IMR-90 (cell line): ENCODE data around the gene HS2ST1. TPM values are rescaled to one million over a fixed set of nuclear protein-coding genes. Genes with fewer than 3 reads are reported as not detected.

Experiments used
- ATAC-seq: fragments of 200-7000 bp; cut with Tn5 transposase; 2 replicates; pipeline ENCODE4 v1.9.1; 2020; ENCODE audit warnings: low read depth, mild to moderate bottlenecking, moderate library complexity
- BruUV-seq: library from RNA; stranded (reverse); fragments of 400-500 nt; replicated peaks from 2 replicates; lab custom pipeline; 2021; lab: Mats Ljungman, UMichigan
- CTCF ChIA-PET: fragments of 300-600 bp; formaldehyde crosslinking; extraction: SDS; loops from one replicate; lab custom pipeline; 2021; ENCODE audit warnings: antibody characterized with exemption; lab: Yijun Ruan, JAX
- POLR2A ChIA-PET: fragments of 300-600 bp; sonication (Branson Sonifier 250); formaldehyde crosslinking; loops from one replicate; lab custom pipeline; 2022; ENCODE audit warnings: antibody characterized with exemption; ENCODE audit not compliant: unreplicated experiment; lab: Charles Lee
- DNase-seq: peaks from one replicate; pipeline ENCODE4 v3.0.0; 2013
- H2AFZ ChIP-seq: replicated peaks from 2 replicates; pipeline ENCODE3; 2013; ENCODE audit warnings: low read length, mild to moderate bottlenecking; ENCODE audit not compliant: poor library complexity
- H2AK5ac ChIP-seq: 2 replicates; pipeline ENCODE4 v1.6.1; 2013; ENCODE audit warnings: low read depth, low read length, inconsistent platforms
- H2AK9ac ChIP-seq: replicated peaks from 2 replicates; pipeline ENCODE3; 2013; ENCODE audit warnings: mild to moderate bottlenecking, low read depth, low read length, moderate library complexity; ENCODE audit not compliant: poor library complexity
- H2BK120ac ChIP-seq: 2 replicates; pipeline ENCODE4 v1.6.1; 2013; ENCODE audit warnings: low read depth, low read length, inconsistent platforms
- H2BK15ac ChIP-seq: 3 replicates; pipeline ENCODE4 v1.6.1; 2013; ENCODE audit warnings: low read depth, low read length, inconsistent platforms
- H2BK20ac ChIP-seq: 2 replicates; pipeline ENCODE4 v1.6.1; 2013; ENCODE audit warnings: low read depth, mild to moderate bottlenecking, inconsistent platforms, low read length, moderate library complexity
- H2BK5ac ChIP-seq: 2 replicates; pipeline ENCODE4 v1.6.1; 2013; ENCODE audit warnings: mild to moderate bottlenecking, low read depth, low read length, inconsistent platforms; ENCODE audit not compliant: poor library complexity, severe bottlenecking
- H3K14ac ChIP-seq: replicated peaks from 2 replicates; pipeline ENCODE4 v1.6.1; 2013; ENCODE audit warnings: low read depth, low read length, inconsistent platforms
- H3K18ac ChIP-seq: 2 replicates; pipeline ENCODE4 v1.6.1; 2013; ENCODE audit warnings: low read depth, low read length, control low read depth
- H3K23ac ChIP-seq: 2 replicates; pipeline ENCODE4 v1.6.1; 2013; ENCODE audit warnings: low read depth, low read length, inconsistent platforms
- H3K27ac ChIP-seq: 2 replicates; pipeline ENCODE4 v1.5.1; 2013; ENCODE audit warnings: mild to moderate bottlenecking, control low read depth, low read length; ENCODE audit not compliant: insufficient read depth
- H3K27me3 ChIP-seq: 2 replicates; pipeline ENCODE4 v1.6.1; 2013; ENCODE audit warnings: low read length; ENCODE audit not compliant: control insufficient read depth, insufficient read depth
- H3K36me3 ChIP-seq: 2 replicates; pipeline ENCODE4 v1.6.1; 2013; ENCODE audit warnings: low read length, mixed read lengths; ENCODE audit not compliant: control insufficient read depth, insufficient read depth
- H3K4ac ChIP-seq: 2 replicates; pipeline ENCODE4 v1.6.1; 2013; ENCODE audit warnings: low read depth, low read length, inconsistent platforms
- H3K4me1 ChIP-seq: 2 replicates; pipeline ENCODE4 v1.6.1; 2013; ENCODE audit warnings: low read length, mixed read lengths; ENCODE audit not compliant: control insufficient read depth, insufficient read depth
- H3K4me2 ChIP-seq: 2 replicates; pipeline ENCODE4 v1.6.1; 2013; ENCODE audit warnings: low read depth, mild to moderate bottlenecking, control low read depth, low read length, moderate library complexity
- H3K4me3 ChIP-seq: 2 replicates; pipeline ENCODE4 v1.5.1; 2013; ENCODE audit warnings: low read depth, mild to moderate bottlenecking, control low read depth, low read length, moderate library complexity; ENCODE audit not compliant: insufficient read depth
- H3K56ac ChIP-seq: 2 replicates; pipeline ENCODE4 v1.6.1; 2013; ENCODE audit warnings: low read length, inconsistent platforms; ENCODE audit not compliant: insufficient read depth; ENCODE audit errors: extremely low read depth
- H3K79me1 ChIP-seq, 2 experiments: 2 replicates each; pipeline ENCODE4 v1.6.1; 2013; ENCODE audit warnings: low read length in 2 of 2, inconsistent platforms in 1 of 2, low read depth in 1 of 2
- H3K9ac ChIP-seq: 2 replicates; pipeline ENCODE4 v1.6.1; 2013; ENCODE audit warnings: low read depth, low read length, control low read depth
- H3K9me1 ChIP-seq: 2 replicates; pipeline ENCODE4 v1.6.1; 2013; ENCODE audit warnings: low read length, inconsistent platforms; ENCODE audit not compliant: insufficient read depth
- H3K9me3 ChIP-seq: 2 replicates; pipeline ENCODE4 v1.6.1; 2013; ENCODE audit warnings: low read length; ENCODE audit not compliant: control insufficient read depth, insufficient read depth
- H4K20me1 ChIP-seq: 2 replicates; pipeline ENCODE4 v1.6.1; 2013; ENCODE audit warnings: low read length, inconsistent platforms; ENCODE audit not compliant: insufficient read depth
- H4K5ac ChIP-seq: 2 replicates; pipeline ENCODE4 v1.6.1; 2013; ENCODE audit warnings: mild to moderate bottlenecking, low read depth, low read length, control low read depth
- H4K8ac ChIP-seq, 2 experiments: 2 replicates each; pipeline ENCODE4 v1.6.1; 2013; ENCODE audit warnings: low read depth in 2 of 2, low read length in 2 of 2, control low read depth in 1 of 2, inconsistent platforms in 1 of 2
- H4K91ac ChIP-seq: 2 replicates; pipeline ENCODE4 v1.6.1; 2013; ENCODE audit warnings: low read depth, low read length, inconsistent platforms; ENCODE audit not compliant: insufficient read depth
- BHLHE40 ChIP-seq: fragments of 150-350 bp; IDR thresholded peaks from 2 replicates; pipeline ENCODE4 v1.6.1; 2016; ENCODE audit warnings: mild to moderate bottlenecking, low read depth, low read length
- CEBPB ChIP-seq: IDR thresholded peaks from 2 replicates; pipeline ENCODE4 v1.6.1; 2012; ENCODE audit warnings: low read depth, low read length, improper control_type of control experiment
- CHD1 ChIP-seq: IDR thresholded peaks from 2 replicates; pipeline ENCODE4 v1.6.1; 2012; ENCODE audit warnings: low read depth, low read length, improper control_type of control experiment
- FOS ChIP-seq: fragments of 150-350 bp; IDR thresholded peaks from 2 replicates; pipeline ENCODE4 v1.6.1; 2016; ENCODE audit warnings: low read depth, low read length
- MAFK ChIP-seq: IDR thresholded peaks from 2 replicates; pipeline ENCODE4 v1.6.1; 2012; ENCODE audit warnings: low read depth, low read length, improper control_type of control experiment
- MAZ ChIP-seq: IDR thresholded peaks from 2 replicates; pipeline ENCODE4 v1.6.1; 2012; ENCODE audit warnings: low read depth, mild to moderate bottlenecking, low read length, improper control_type of control experiment, moderate library complexity, borderline replicate concordance
- MXI1 ChIP-seq: IDR thresholded peaks from 2 replicates; pipeline ENCODE4 v1.6.1; 2012; ENCODE audit warnings: low read depth, mild to moderate bottlenecking, low read length, moderate library complexity, borderline replicate concordance
- NFE2L2 ChIP-seq: fragments of 150-350 bp; IDR thresholded peaks from 2 replicates; pipeline ENCODE4 v1.6.1; 2016; ENCODE audit warnings: low read depth, mild to moderate bottlenecking, low read length
- POLR2A ChIP-seq: IDR thresholded peaks from 2 replicates; pipeline ENCODE4 v1.6.1; 2012; ENCODE audit warnings: mild to moderate bottlenecking, low read depth, low read length
- RAD21 ChIP-seq: IDR thresholded peaks from 2 replicates; pipeline ENCODE4 v1.6.1; 2012; ENCODE audit warnings: low read length, improper control_type of control experiment
- RCOR1 ChIP-seq: IDR thresholded peaks from 2 replicates; pipeline ENCODE4 v1.6.1; 2012; ENCODE audit warnings: mild to moderate bottlenecking, low read length, improper control_type of control experiment; ENCODE audit not compliant: insufficient replicate concordance
- SMC3 ChIP-seq: fragments of 150-350 bp; IDR thresholded peaks from 2 replicates; pipeline ENCODE4 v1.6.1; 2016; ENCODE audit warnings: low read depth, mild to moderate bottlenecking, antibody characterized with exemption, low read length, moderate library complexity
- dilution Hi-C: fragments of 300-500 bp; cut with HindIII; formaldehyde crosslinking; loops from one replicate; pipeline ENCODE4 v1.14.3; 2018; ENCODE audit warnings: low sequenced_read_pairs; ENCODE audit not compliant: unreplicated experiment
- in situ Hi-C: fragments of 300-500 bp; cut with MboI; formaldehyde crosslinking; loops from 3 replicates; pipeline ENCODE4 v1.14.3; 2019; ENCODE audit warnings: low sequenced_read_pairs, inconsistent platforms, mixed read lengths
- intact Hi-C: fragments of 100-400 bp; cut with micrococcal nuclease; formaldehyde crosslinking; loops from 2 replicates; pipeline ENCODE4 v1.10.0; 2022
- polyA plus RNA-seq, 3 experiments: library from polyadenylated mRNA; depleted of rRNA; stranded (reverse); fragments of >200 nt; gene quantifications; 2 replicates each; pipeline ENCODE4 v1.2.3, GENCODE V29; 2012; ENCODE audit warnings: low replicate concordance in 1 of 3
- total RNA-seq: library from RNA; depleted of rRNA; stranded (reverse); fragments of >200 nt; gene quantifications from 2 replicates; pipeline ENCODE4 v1.2.3, GENCODE V29; 2012
- TF ChIP-seq, protein P1 (sequence below): conservative IDR thresholded peaks from 2 replicates; pipeline ENCODE4 v1.5.1; 2012; ENCODE audit warnings: mild to moderate bottlenecking, low read depth, low read length, improper control_type of control experiment
- TF ChIP-seq, protein P2 (sequence below): fragments of 150-350 bp; IDR thresholded peaks from 2 replicates; pipeline ENCODE4 v1.6.1; 2017; ENCODE audit warnings: mild to moderate bottlenecking, antibody characterized with exemption, low read length, low read depth

Gene HS2ST1
- total and polyA plus RNA-seq, 2 of the 4 experiments (the other 2 are of a cell fraction) = 7.8 to 13.1 TPM

DNA sequence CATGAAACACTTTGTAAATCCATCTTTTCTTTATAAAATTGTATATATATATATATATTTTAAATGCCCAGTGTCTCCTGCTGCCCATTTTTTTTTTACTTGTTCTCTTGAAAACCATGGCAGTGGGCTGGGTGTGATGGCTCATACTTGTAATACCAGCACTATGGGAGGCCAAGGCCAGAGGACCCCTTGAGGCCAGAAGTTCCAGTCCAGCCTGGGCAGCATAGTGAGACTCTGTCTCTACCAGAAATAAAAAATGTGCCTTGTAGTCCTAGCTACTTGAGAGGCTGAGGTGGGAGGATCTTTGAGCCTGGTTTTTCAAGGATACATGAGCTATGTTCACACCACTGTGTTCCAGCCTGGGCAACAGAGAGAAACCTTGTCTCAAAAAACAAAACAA lies 62.2 kb downstream of the HS2ST1 start:
- Histone ChIP-seq H4K91ac (no peak overlapping the region), H3K9me1 (no peaks in the 10 kb centered on the region), H3K4me3 (no peak overlapping the region), H2AK9ac (no peak overlapping the region), H2AFZ (no peak overlapping the region), H3K56ac (no peak overlapping the region), H3K9me3 (no peaks in the 10 kb centered on the region), H2BK15ac (no peak overlapping the region), H4K20me1 (no peaks in the 10 kb centered on the region), H4K5ac (no peak overlapping the region), H3K36me3 (no peaks in the 10 kb centered on the region), H2BK120ac (no peak overlapping the region), H3K23ac (no peak overlapping the region), H3K4ac (no peak overlapping the region), H2BK20ac (no peak overlapping the region), H3K4me2 (no peak overlapping the region), H2AK5ac (no peak overlapping the region), H3K18ac (no peak overlapping the region), H4K8ac (no peak overlapping the region), H3K27me3 (no peaks in the 10 kb centered on the region), H3K14ac (no peak overlapping the region), H3K9ac (no peak overlapping the region), H3K4me1 (no peaks in the 10 kb centered on the region), H3K79me1 (peaks cover 4 to 7% of the 10 kb centered on the region in 2 experiments; a peak in 2 of 4 replicates), H3K27ac (no peak overlapping the region), H2BK5ac (no peak overlapping the region)
- intact Hi-C loops = no loop called here
- POLR2A ChIA-PET = no interaction called here
- TF ChIP-seq FOS (no peak), NFE2L2 (no peak), CEBPB (no peak), MXI1 (no peak), BHLHE40 (no peak), RAD21 (no peak), POLR2A (no peak), SMC3 (no peak), RCOR1 (no peak), CHD1 (no peak), MAZ (no peak), MAFK (no peak)
- TF ChIP-seq, protein P1, sequence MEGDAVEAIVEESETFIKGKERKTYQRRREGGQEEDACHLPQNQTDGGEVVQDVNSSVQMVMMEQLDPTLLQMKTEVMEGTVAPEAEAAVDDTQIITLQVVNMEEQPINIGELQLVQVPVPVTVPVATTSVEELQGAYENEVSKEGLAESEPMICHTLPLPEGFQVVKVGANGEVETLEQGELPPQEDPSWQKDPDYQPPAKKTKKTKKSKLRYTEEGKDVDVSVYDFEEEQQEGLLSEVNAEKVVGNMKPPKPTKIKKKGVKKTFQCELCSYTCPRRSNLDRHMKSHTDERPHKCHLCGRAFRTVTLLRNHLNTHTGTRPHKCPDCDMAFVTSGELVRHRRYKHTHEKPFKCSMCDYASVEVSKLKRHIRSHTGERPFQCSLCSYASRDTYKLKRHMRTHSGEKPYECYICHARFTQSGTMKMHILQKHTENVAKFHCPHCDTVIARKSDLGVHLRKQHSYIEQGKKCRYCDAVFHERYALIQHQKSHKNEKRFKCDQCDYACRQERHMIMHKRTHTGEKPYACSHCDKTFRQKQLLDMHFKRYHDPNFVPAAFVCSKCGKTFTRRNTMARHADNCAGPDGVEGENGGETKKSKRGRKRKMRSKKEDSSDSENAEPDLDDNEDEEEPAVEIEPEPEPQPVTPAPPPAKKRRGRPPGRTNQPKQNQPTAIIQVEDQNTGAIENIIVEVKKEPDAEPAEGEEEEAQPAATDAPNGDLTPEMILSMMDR = no peak
- TF ChIP-seq, protein P2, sequence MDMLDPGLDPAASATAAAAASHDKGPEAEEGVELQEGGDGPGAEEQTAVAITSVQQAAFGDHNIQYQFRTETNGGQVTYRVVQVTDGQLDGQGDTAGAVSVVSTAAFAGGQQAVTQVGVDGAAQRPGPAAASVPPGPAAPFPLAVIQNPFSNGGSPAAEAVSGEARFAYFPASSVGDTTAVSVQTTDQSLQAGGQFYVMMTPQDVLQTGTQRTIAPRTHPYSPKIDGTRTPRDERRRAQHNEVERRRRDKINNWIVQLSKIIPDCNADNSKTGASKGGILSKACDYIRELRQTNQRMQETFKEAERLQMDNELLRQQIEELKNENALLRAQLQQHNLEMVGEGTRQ = no peak
- DNase-seq = no peak
- CTCF ChIA-PET = interaction anchor here (0.7 to 1.5 kb wide), 3 partner anchors 13 to 106 kb away, joined by 3 to 6 read pairs (median 5); no protein-coding TSS in a partner anchor
- in situ Hi-C loops = no loop called here
- no TSS peak for BruUV-seq
- ATAC-seq = no peak
- dilution Hi-C loops = no loop called here
